HG03025 (cell line): ENCODE measurements around the gene DUS2.
"Not testable (repeated sequence)": the region's sequence is repeated elsewhere in the genome, so short reads cannot be mapped to it uniquely, and the experiment has no call there.

Source experiments
- ATAC-seq: cut with Tn5 transposase; IDR thresholded peaks from one replicate; pipeline ENCODE4 v1.9.1; 2021; ENCODE audit warnings: mild to moderate bottlenecking, moderate library complexity; ENCODE audit not compliant: unreplicated experiment, low FRiP score

DUS2 gene

DNA sequence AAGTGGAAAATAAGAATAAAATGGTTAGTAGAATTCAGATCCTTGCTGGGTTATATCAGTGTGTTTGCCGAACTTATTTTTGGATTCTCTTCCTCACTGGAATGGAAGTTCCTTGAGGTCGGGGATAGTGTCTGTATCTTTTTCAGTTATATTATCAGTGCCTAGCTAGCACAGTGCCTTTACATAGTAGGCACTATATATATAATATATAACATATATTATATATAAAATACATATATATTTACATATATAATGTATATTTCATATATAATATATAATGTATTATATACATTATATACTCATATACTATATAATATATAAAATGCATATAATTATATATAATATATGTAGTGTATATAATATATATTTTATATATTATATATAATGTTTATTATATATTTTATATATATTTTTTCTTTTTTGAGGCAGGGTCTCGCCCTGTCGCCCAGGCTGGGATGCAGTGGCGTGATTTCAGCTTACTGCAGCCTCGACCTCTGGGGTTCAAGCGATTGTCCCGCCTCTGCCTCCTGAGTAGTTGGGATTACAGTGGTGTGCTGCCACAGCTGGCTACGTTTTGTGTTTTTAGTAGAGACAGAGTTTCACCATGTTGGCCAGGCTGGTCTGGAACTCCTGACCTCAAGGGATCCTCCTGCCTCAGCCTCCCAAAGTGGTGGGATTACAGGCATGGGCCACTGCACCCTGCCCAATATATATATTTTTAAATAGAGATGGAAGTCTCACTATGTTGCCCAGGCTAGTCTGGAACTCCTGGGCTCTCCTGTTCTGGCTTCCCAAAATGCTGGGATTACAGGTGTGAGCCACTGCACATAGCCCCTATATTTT lies 65.3 kb downstream of the DUS2 start:
- ATAC-seq, result no peak

DNA sequence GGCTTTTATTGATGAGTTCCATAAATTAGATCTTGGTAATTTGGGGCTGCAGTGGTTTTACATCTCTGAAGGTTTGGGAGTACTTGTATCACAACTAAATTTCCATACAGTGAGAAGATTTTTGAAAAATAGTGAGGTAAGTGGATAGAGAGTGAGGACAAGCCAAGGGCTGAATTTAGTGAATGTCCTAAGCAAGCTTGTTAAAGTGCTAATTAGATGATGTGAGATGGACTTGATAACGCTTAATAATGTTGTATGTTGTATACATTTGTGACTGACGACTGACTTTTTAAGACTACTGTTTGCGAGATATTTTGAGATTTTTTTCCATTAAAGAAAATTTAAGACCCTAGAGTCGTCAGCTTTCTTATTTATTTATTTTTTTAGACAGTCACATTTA lies 66.0 kb downstream of the DUS2 start:
- ATAC-seq, result no peak

DNA sequence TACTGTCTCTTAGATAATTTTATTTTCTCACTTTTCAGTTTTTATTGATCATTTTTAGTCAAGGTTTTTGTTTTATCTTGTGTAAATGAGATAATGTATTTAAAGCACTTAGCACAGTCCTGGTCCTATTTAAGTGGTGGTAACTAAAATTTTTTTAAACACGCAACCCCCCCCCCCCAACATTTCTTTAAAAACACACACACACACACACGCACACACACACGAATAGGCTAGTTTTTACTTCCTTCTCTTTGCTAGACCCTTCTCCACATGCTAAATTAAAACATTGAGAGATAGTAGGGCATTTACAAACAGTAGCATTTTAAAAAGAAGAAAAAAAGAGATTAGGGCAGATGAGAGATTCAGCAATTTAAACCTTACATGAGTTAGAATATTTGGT lies 67.0 kb downstream of the DUS2 start:
- no peak for ATAC-seq

DNA sequence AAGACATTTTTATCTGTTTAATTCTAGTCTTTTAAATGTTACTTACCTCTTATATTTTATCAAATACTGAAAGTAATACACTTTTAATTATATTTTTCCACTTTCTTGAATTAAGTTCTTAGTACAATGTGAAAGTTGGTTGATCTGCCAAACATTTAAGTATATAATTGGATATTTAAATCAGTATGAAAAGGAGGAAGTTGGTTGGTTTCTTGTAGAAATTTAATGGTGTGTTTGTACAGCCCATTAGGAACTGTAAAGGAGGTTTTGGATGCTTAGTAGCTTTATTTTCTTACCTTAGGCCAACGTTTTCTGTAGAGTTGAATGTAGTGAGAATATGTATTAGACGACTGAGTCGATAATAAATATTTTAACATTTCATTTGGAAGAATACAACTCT lies 67.4 kb downstream of the DUS2 start:
- no peak for ATAC-seq

DNA sequence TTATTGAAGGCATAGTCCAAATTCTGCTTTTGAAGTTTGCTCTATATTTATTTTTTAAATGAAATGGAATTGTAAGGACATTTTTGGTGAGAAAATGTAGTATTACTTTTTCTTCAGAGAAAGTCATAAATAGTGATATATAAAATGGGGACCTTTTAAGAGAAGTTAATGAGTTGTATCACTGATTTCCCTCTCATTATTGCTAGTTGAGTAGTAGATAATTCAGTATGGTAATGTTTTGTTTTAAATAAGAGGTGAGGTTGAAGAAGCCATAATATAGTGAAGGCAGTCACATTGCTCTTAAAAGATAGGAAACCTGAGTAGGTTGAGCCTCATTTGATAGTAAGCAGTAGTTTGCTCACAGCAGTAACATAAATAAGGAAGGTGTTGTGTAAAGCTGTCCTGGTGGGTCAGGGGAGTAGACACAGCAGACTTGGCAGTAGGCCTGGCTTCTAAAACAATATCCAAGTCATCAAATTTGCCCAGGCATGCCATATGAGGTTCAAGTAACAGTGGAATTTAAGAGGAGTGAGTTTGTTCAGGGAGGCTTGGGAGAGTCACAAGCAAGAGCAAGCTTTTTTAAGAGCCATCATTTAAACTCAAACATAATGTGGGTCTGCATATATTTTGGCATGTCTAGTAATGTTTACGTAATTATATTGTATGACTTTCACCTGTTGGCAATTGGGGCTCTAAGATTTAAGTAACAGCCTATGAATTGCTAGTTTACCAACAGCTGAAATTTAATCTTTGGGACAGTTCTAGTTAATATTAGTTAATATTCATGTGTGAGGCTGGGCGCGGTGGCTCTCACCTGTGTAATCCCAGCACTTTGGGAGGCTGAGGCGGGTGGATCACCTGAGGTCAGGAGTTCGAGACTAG lies 68.5 kb downstream of the DUS2 start:
- no peak for ATAC-seq

DNA sequence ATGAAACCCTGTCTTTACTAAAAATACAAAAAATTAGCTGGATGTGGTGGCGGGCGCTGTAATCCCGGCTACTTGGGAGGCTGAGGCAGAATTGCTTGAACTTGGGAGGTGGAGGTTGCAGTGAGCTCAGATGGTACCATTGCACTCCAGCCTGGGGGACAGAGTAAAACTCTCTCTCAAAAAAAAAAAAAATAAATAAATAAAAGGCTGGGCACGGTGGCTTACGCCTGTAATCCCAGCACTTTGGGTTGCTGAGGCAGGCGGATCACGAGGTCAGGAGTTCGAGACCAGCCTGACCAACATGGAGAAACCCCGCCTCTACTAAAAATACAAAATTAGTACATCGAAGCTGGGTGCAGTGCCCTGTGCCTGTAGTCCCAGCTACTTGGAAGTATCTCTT lies 69.2 kb downstream of the DUS2 start:
- ATAC-seq, result not testable (repeated sequence)

DNA sequence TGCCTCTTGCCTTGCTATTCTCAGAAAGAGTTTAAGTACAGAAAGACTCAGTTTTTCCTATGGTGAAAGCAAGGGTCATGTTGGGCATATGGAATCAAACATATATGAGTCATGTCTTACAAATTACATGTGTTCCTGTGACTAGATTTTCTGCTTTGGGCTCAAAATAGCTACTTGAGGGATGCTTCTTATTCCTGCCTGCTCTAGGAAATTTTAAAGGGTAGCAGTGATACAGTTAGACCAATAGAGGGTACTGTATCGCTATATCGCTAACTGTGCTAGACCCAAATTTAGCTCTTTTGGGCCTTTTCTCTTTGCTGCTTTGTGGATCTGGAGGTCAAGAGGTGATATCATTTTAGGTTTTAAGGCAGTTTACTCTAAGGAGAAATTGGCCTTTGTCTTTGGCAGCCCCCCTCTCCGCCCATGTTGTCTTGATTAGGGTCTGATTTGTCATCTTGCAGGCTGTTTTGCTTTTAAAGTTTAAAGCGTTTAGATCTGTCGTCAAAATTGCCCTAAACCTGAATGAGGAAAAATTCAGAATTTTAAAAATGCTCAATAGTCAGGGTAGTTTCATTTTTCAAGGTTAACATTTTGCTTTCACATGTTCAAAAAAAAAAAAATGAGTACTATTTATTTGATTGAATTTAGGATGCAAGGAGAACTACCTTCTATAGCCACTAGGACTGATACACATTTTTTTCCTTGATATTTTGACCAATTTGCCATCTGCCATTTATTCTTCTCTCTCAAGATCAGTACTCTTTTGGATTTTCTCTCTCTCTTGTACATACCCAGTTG lies 70.9 kb downstream of the DUS2 start:
- ATAC-seq, result no peak

DNA sequence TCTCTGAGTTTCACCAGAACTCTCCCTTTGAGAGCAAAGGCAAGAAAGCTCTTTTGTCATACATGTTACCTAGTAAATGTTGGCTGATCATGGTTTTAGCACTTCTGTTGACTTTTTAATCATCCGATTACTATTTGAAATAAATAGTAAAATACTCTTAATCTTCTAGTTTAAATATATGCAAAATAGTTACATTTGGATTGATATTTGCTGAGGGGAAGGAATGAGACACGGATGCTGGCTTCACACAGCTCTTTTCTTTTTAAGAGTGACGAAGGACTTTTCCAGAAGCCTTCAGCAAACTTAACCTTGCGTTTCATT lies 71.5 kb downstream of the DUS2 start:
- no peak for ATAC-seq

DNA sequence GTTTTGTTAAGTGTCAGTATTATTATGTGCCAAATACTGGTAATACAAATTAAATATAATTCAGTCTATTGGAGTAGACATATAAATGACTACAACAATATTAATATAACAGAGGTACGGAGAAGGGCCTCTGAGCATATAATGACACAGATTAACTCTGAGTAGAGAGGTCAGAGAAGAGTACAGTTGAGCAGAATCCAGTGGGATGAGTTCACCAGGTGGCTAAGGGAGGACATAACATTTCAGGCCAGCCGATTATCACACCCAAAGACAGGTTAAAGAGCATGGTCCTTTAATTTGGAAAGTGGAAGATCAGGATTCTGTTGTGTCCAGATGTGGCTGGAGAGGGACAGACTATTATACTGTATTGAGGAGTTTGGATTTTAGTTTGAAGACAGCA lies 73.4 kb downstream of the DUS2 start:
- ATAC-seq, result no peak

DNA sequence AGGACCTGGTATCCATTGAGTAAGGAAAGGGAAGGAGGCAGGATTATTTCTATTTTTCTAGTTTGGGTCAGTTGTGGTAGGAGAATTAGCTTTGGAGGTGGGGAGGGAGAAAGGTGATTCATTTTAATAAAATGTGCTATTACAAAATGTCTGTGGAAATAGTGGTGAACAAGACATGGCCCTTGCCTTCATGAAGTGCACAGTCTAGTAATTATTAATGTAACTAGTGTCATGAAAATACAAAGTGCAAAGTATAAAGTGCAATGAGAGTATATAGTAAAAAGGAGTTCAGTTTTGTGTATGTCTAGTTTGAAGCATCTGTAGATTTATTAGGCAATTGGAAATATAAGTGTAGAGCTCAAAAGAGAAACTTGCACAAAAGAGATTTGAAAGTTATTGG lies 74.0 kb downstream of the DUS2 start:
- no peak for ATAC-seq

DNA sequence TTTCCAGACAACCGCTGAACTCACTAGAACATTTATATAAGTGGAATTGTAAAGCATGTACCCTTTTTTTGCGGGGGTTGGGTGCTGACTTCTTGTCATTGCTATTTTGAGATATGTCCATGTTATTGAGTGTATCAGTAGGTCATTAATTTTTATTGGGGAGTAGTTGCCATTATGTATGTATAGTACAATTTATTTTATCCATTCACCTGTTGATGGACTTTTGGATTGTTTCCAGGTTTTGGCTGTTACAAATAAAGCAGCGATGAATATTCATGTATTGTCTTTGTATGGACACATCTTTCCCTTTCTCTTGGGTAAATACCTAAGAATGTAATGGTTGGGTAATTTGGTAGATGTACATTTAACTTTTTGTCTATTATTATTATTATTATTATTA lies 74.8 kb downstream of the DUS2 start:
- no peak for ATAC-seq

DNA sequence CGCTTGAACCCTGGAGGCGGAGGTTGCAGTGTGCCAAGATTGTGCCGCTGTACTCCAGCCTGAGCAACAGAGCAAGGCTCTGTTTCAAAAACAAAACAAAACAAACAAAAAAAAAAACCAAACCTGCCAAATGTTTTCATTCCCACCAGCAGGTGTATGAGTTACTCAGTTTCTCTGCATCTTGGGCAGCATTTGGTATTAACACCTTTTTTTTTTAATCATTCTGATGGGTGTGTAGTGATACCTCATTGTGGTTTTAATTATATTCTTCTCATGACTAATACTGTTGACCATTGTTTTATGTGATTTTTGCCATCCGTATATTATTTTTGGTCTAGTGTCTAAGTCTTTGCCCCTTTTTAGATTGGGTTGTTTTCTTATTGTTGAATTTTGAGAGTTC lies 77.4 kb downstream of the DUS2 start:
- no peak for ATAC-seq

DNA sequence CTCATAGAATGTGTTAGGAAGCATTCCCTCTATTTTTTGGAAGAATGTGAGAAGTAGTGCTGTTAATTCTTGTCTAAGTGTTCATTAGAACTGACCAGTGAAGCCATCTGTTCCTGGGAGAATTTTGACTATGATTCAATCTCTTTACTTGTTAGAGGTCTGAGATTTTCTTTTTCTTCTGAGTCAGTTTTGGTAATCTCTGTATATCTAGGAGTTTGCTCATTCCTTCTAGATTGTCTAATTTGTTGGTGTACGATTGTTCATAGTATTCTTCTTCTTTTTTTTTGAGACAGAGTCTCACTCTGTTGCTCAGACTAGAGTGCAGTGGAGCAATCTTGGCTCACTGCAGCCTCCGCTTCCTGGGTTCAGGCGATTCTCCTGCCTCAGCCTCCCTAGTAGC lies 82.5 kb downstream of the DUS2 start:
- no peak for ATAC-seq

DNA sequence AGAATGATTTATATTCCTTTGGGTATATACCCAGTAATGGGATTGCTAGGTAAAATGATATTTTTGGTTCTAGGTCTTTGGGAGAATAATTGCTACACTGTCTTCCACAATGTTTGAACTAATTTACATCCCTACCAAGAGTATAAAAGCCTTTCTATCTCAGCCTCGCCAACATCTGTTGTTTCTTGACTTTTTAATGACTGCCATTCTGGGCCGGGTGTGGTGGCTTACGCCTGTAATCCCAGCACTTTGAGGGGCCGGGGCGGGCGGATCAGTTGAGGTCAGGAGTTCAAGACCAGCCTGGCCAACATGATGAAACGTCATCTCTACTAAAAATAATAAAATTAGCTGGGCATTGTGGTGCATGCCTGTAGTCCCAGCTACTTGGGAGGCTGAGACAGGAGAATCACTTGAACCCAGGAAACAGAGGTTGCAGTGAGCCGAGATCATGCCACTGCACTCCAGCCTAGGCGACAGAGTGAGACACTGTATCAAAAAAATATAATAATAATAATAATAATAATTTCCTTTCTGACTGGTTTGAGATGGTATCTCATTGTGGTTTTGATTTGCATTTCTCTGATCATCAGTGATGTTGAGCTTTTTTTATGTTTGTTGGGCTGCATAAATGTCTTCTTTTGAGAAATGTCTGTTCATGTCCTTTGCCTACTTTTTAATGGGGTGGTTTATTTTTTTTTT lies 84.3 kb downstream of the DUS2 start:
- ATAC-seq, result not testable (repeated sequence)

DNA sequence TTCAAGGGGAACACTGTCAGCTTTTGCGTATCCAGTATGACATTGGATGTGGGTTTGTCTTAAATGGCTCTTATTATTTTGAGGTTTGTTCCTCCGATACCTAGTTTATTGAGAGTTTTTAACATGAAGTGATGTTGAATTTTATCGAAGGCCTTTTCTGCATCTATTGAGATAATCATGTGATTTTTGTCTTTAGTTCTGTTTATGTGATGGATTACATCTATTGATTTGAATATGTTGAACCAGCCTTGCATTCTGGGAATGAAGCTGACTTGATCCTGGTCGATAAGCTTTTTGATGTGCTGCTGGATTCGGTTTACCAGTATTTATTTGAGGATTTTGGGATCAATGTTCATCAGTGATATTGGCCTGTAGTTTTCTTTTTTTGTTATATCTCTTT lies 86.1 kb downstream of the DUS2 start:
- not testable (repeated sequence) for ATAC-seq

DNA sequence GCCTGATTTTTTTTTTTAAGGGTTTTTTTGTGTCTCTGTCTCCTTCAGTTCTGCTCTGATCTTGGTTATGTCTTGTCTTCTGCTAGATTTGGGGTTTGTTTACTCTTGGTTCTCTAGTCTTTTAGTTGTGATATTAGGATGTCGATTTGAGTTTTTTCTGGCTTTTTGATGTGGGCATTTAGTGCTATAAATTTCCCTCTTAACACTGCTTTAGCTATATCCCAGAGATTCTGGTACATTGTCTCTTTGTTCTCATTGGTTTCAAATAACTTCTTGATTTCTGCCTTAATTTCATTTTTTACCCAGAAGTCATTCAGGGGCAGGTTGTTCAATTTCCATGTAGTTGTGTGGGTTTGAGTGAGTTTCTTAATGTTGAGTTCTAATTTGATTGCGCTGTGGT lies 87.5 kb downstream of the DUS2 start:
- not testable (repeated sequence) for ATAC-seq

DNA sequence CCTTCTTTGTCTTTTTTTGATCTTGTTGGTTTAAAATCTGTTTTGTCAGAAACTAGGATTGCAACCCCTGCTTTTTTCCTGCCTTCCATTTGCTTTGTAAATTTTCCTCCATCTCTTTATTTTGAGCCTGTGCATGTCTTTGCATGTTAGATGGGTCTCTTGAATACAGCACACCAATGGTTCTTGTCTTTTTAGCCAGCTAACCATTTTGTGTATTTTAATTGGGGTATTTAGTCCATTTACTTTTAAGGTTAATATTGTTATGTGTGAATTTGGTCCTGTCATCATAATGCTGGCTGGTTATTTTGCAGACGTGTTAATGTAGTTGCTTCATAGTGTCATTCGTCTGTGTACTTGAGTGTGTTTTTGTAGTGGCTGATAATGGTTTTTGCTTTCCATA lies 88.3 kb downstream of the DUS2 start:
- no peak for ATAC-seq

DNA sequence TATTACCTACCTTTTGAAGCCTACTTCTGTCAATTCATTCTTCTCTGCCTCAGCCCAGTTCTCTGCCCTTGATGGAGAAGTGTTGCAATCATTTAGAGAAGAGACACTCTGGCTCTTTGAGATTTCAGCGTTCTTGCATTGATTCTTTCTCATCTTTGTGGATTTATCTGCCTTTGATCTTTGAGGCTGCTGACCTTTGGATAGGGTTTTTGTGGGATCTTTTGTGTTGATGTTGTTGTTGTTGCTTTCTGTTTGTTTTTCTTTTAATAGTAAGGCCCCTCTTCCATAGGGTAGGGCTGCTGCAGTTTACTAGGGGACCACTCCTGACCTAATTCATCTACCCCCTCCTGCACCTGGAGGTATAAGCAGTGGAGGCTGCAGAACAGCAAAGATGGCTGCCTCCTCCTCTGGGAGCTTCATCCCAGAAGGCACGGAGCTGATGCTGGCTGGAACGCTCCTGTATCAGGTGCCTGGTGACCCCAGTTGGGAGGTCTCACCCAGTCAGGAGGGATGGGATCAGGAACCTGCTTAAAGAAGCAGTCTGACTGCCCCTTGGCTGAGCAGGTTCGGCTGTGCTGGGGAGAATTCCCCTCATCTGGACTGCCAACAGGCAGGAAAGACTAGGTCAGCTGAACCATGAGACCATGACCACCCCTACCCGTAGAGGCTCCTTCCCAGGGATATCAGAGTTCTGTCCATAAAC lies 90.1 kb downstream of the DUS2 start:
- no peak for ATAC-seq

DNA sequence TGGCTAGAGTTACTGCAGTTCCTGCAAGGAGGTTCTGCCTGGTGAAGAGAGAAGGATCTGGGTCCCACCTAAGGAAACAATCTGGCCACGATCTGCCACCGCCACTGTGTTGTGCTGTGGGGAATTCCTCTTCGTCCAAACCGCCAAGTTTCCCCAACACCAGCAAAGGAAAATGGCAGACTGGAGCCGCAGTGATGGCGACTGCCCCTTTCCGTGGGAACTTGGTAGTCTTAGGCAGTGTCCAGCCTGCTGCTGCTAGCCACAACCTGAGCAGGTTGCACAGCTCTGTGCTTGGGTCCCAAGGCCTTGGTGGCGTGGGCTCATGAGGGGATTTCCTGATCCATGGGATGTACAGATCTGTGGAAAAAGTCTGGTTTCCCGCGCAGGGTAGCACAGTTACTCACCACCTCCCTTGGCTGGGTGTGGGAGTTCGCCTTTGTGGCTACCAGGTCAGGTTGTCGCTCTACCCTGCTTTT lies 90.7 kb downstream of the DUS2 start:
- no peak for ATAC-seq

DNA sequence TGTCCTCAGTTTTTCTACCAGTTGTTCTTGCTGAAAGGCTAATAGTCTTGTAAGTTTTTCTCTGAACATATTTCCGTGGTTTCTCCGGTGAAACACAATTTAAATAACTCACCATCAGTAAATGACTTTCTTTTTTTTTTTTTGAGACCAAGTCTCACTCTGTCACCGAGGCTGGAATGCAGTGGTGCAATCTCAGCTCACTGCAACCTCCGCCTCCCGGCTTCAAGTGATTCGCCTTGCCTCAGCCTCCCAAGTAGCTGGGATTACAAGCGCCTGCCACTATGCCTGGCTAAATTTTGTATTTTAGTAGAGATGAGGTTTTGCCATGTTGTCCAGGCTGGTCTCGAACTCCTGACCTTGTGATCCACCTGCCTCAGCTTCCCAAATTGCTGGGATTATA lies 91.9 kb downstream of the DUS2 start:
- not testable (repeated sequence) for ATAC-seq
